ENCODE results near the gene LEMD2. TPM values are rescaled to one million over a fixed set of nuclear protein-coding genes. Genes with fewer than 3 reads are reported as not detected.

LEMD2 gene
- total RNA-seq, 4 donors from 2014 or later = 44.3 to 99.2 (median 55.6) TPM

DNA sequence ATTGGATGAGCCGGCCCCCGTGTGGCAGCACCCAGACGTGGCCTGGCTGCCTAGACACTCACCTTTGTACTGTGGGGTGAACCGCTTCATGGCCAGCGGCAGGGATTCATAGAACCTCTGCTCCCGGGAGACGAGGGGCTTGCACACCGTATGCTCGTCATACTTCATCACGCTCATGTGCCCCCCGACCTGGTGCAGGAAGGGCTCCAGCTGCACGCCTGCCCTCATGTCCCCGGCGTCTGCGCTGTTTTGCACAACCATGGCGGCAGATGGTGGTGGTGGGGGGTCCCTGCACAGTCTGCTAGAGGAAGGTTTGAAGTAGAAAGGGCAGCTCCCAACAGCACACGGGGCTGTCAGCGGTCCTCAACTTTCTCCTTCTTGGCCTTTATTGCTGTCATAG is 53.7 kb downstream of the LEMD2 start:
- Histone ChIP-seq H3K36me3 (no peaks in the 10 kb centered on the region), H3K4me3 (no peak overlapping the region), H3K4me1 (no peaks in the 10 kb centered on the region), H3K27me3 (no peaks in the 10 kb centered on the region), H3K27ac (no peak overlapping the region), H3K9me3 (no peaks in the 10 kb centered on the region)
- WGBS = 84% methylated on average over 18 of the region's 18 CpGs
- TF ChIP-seq POLR2AphosphoS5 (IDR thresholded peaks at IDR 0.05) = no peak
- no peak for TF ChIP-seq POLR2A (IDR thresholded peaks at IDR 0.05)
- TF ChIP-seq EP300 (IDR thresholded peaks at IDR 0.05) = no peak
- TF ChIP-seq, protein P1, sequence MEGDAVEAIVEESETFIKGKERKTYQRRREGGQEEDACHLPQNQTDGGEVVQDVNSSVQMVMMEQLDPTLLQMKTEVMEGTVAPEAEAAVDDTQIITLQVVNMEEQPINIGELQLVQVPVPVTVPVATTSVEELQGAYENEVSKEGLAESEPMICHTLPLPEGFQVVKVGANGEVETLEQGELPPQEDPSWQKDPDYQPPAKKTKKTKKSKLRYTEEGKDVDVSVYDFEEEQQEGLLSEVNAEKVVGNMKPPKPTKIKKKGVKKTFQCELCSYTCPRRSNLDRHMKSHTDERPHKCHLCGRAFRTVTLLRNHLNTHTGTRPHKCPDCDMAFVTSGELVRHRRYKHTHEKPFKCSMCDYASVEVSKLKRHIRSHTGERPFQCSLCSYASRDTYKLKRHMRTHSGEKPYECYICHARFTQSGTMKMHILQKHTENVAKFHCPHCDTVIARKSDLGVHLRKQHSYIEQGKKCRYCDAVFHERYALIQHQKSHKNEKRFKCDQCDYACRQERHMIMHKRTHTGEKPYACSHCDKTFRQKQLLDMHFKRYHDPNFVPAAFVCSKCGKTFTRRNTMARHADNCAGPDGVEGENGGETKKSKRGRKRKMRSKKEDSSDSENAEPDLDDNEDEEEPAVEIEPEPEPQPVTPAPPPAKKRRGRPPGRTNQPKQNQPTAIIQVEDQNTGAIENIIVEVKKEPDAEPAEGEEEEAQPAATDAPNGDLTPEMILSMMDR (IDR thresholded peaks at IDR 0.05) = no peak
- DNase-seq (ENCODE audit: low spot score in 2 of 2) = no peak

DNA sequence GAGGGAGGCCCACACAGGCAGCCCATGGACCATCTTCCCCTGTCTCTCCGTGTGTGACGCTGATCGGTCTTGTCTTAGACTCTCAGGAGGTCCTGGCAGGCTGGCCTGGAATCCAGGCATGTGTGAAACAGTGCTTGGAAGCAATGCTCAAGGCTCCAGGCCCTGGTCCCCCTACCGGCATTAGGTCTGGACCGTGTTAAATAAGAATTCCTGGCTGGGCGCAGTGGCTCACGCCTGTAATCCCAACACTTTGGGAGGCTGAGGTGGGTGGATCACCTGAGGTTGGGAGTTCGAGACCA is 55.3 kb downstream of the LEMD2 start:
- no peaks in the 10 kb centered on the region for H3K4me1 ChIP-seq
- no peak for TF ChIP-seq POLR2A (IDR thresholded peaks at IDR 0.05)
- TF ChIP-seq EP300 (IDR thresholded peaks at IDR 0.05) = no peak
- TF ChIP-seq, protein P1 (IDR thresholded peaks at IDR 0.05) = no peak
- H3K36me3 ChIP-seq = no peaks in the 10 kb centered on the region
- no peak overlapping the region for H3K4me3 ChIP-seq
- DNase-seq (ENCODE audit: low spot score in 2 of 2) = no peak
- H3K27ac ChIP-seq = no peak overlapping the region
- H3K27me3 ChIP-seq = no peaks in the 10 kb centered on the region
- no peaks in the 10 kb centered on the region for H3K9me3 ChIP-seq
- 81% methylated on average over 7 of the region's 8 CpGs for WGBS

GRCh38 chr6:33732817-33733708 is 55.9 kb downstream of the LEMD2 start:
- Histone ChIP-seq H3K27ac (no peak overlapping the region), H3K9me3 (no peaks in the 10 kb centered on the region), H3K4me1 (no peaks in the 10 kb centered on the region), H3K4me3 (no peak overlapping the region), H3K27me3 (no peaks in the 10 kb centered on the region), H3K36me3 (no peaks in the 10 kb centered on the region)
- TF ChIP-seq EP300 (IDR thresholded peaks at IDR 0.05) (no peak), POLR2A (IDR thresholded peaks at IDR 0.05) (no peak), POLR2AphosphoS5 (IDR thresholded peaks at IDR 0.05) (no peak)
- TF ChIP-seq, protein P1 (IDR thresholded peaks at IDR 0.05) = no peak
- WGBS = 74% methylated on average over 6 of the region's 13 CpGs
- no peak for DNase-seq (ENCODE audit: low spot score in 2 of 2)

GRCh38 chr6:33732385-33732784 is 56.5 kb downstream of the LEMD2 start:
- TF ChIP-seq, protein P1 (IDR thresholded peaks at IDR 0.05) = no peak
- Histone ChIP-seq H3K4me1 (no peaks in the 10 kb centered on the region), H3K27me3 (no peaks in the 10 kb centered on the region), H3K4me3 (no peak overlapping the region), H3K36me3 (no peaks in the 10 kb centered on the region), H3K27ac (no peak overlapping the region), H3K9me3 (no peaks in the 10 kb centered on the region)
- DNase-seq (ENCODE audit: low spot score in 2 of 2) = no peak
- 89% methylated on average over 6 of the region's 6 CpGs for WGBS

GRCh38 chr6:33731751-33732282 is 57.1 kb downstream of the LEMD2 start:
- Histone ChIP-seq H3K36me3 (no peaks in the 10 kb centered on the region), H3K27me3 (peaks cover 2% of the 10 kb centered on the region), H3K4me3 (no peak overlapping the region), H3K4me1 (no peaks in the 10 kb centered on the region), H3K27ac (no peak overlapping the region), H3K9me3 (no peaks in the 10 kb centered on the region)
- 48% methylated on average over 7 of the region's 9 CpGs for WGBS
- no peak for DNase-seq (ENCODE audit: low spot score in 2 of 2)
- TF ChIP-seq, protein P1 (IDR thresholded peaks at IDR 0.05) = no peak
- no peak for TF ChIP-seq POLR2A (IDR thresholded peaks at IDR 0.05)
- TF ChIP-seq POLR2AphosphoS5 (IDR thresholded peaks at IDR 0.05) = no peak
- TF ChIP-seq EP300 (IDR thresholded peaks at IDR 0.05) = no peak

Data from suprapubic skin (tissue), 4 donors.